OCI-LY3 (cell line): ENCODE results near the gene RETREG1.

Source experiments
- H2AFZ ChIP-seq: fragments of 200-600, 300-600 bp; shearing (Covaris generic); 2 replicates; pipeline ENCODE4 v1.6.0; 2014; ENCODE audit warnings: antibody characterized with exemption, low read depth, low read length
- H3K27ac ChIP-seq: fragments of 200-600, 300-600 bp; sonication (generic); 2 replicates; pipeline ENCODE4 v1.5.1; 2014; ENCODE audit warnings: mild to moderate bottlenecking, low read length, moderate library complexity, mixed read lengths
- H3K27me3 ChIP-seq: fragments of 200-600, 300-600 bp; sonication (generic); 2 replicates; pipeline ENCODE4 v1.6.1; 2014; ENCODE audit warnings: low read depth, low read length, mixed read lengths
- H3K36me3 ChIP-seq: fragments of 200-600, 300-600 bp; sonication (generic); replicated peaks from 2 replicates; pipeline ENCODE3; 2014; ENCODE audit warnings: low read depth, low read length, mixed read lengths
- H3K4me1 ChIP-seq: fragments of 300-600, 200-600 bp; sonication (generic); 2 replicates; pipeline ENCODE4 v1.6.1; 2014; ENCODE audit warnings: low read length, mixed read lengths
- H3K4me2 ChIP-seq: fragments of 200-600, 300-600 bp; sonication (generic); 2 replicates; pipeline ENCODE4 v1.6.1; 2014; ENCODE audit warnings: low read length, mixed read lengths
- H3K4me3 ChIP-seq: fragments of 300-600, 200-600 bp; sonication (generic); 2 replicates; pipeline ENCODE4 v1.5.1; 2014; ENCODE audit warnings: antibody characterized with exemption, mild to moderate bottlenecking, low read length, moderate library complexity
- H3K79me2 ChIP-seq: fragments of 300-600, 200-600 bp; shearing (Covaris generic); 2 replicates; pipeline ENCODE4 v1.6.1; 2014; ENCODE audit warnings: mild to moderate bottlenecking, low read length, mixed read lengths
- H3K9ac ChIP-seq: fragments of 300-600, 200-600 bp; shearing (Covaris generic); 2 replicates; pipeline ENCODE4 v1.6.0; 2014; ENCODE audit warnings: mild to moderate bottlenecking, low read length, moderate library complexity
- H3K9me3 ChIP-seq: fragments of 200-600, 300-600 bp; shearing (Covaris generic); 2 replicates; pipeline ENCODE4 v1.6.1; 2014; ENCODE audit warnings: low read length, mixed read lengths; ENCODE audit not compliant: insufficient read depth
- H4K20me1 ChIP-seq: fragments of 200-600, 300-600 bp; sonication (generic); 2 replicates; pipeline ENCODE4 v1.6.1; 2016; ENCODE audit warnings: low read length, mixed read lengths; ENCODE audit not compliant: insufficient read depth
- EZH2phosphoT487 ChIP-seq: fragments of 200-600 bp; shearing (Covaris generic); IDR thresholded peaks from 2 replicates; pipeline ENCODE4 v1.6.1; 2018; ENCODE audit warnings: antibody characterized with exemption, mixed run types, low read depth
- TF ChIP-seq, protein P1 (sequence below): fragments of 200-600, 300-600 bp; sonication (generic); IDR thresholded peaks from 2 replicates; pipeline ENCODE4 v1.5.1; 2014; ENCODE audit warnings: antibody characterized with exemption, low read length, low read depth

The RETREG1 gene

DNA sequence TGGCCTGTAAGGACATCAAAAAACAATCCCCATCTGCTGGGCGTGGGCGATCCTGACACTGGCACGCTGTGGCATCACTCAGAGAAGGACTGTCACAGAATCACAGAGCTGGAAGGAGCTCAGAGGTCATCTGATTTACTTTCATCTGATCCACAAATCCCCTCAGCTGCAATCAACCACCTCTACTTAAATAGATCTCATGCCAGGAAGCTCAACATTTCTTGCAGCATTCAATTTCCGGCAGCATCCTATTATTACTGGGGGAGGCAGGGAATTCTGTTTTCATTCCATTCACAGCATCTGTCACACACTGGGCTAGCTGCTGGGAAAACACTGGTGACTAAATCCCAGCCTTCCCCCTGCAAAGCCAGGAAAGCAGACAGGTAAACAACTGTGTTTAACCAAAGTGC, 38.3 kb downstream of the RETREG1 start:
- Histone ChIP-seq H3K4me2 (no peak overlapping the region), H3K4me1 (peaks cover 35% of the 10 kb centered on the region), H3K27ac (no peak overlapping the region), H3K27me3 (no peaks in the 10 kb centered on the region), H3K4me3 (no peak overlapping the region), H3K79me2 (no peaks in the 10 kb centered on the region), H3K9ac (no peak overlapping the region), H2AFZ (no peak overlapping the region), H3K36me3 (peaks cover 4% of the 10 kb centered on the region), H3K9me3 (no peaks in the 10 kb centered on the region), H4K20me1 (no peaks in the 10 kb centered on the region)
- TF ChIP-seq, protein P1, sequence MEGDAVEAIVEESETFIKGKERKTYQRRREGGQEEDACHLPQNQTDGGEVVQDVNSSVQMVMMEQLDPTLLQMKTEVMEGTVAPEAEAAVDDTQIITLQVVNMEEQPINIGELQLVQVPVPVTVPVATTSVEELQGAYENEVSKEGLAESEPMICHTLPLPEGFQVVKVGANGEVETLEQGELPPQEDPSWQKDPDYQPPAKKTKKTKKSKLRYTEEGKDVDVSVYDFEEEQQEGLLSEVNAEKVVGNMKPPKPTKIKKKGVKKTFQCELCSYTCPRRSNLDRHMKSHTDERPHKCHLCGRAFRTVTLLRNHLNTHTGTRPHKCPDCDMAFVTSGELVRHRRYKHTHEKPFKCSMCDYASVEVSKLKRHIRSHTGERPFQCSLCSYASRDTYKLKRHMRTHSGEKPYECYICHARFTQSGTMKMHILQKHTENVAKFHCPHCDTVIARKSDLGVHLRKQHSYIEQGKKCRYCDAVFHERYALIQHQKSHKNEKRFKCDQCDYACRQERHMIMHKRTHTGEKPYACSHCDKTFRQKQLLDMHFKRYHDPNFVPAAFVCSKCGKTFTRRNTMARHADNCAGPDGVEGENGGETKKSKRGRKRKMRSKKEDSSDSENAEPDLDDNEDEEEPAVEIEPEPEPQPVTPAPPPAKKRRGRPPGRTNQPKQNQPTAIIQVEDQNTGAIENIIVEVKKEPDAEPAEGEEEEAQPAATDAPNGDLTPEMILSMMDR = no peak
- no peak for TF ChIP-seq EZH2phosphoT487

DNA sequence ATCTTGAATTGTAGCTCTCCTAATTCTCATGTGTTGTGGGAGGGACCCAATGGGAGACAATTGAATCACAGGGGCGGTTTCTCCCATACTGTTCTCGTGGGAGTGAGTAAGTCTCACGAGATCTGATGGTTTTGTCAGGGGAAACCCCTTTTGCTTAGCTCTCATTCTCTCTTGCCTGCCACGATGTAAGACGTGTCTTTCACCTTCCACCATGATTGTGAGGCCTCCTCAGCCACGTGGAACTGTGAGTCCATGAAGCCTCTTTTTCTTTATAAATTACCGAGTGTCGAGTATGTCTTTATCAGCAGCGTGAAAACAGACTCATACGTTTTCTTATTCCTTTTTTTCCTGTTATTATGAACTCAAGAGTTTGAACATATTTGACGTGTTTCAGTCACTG, 39.1 kb downstream of the RETREG1 start:
- H3K4me1 ChIP-seq = peaks cover 30% of the 10 kb centered on the region
- TF ChIP-seq, protein P1 = no peak
- TF ChIP-seq EZH2phosphoT487 = no peak
- peak overlapping the region; percentile 31; the same call in 1 of the 2 replicates for H3K4me3 ChIP-seq
- no peaks in the 10 kb centered on the region for H3K27me3 ChIP-seq
- H3K4me2 ChIP-seq = peak overlapping the region; percentile 48
- no peaks in the 10 kb centered on the region for H3K9me3 ChIP-seq
- H2AFZ ChIP-seq = no peak overlapping the region
- H3K79me2 ChIP-seq = no peaks in the 10 kb centered on the region
- H3K27ac ChIP-seq = peak overlapping the region; percentile 64
- H3K36me3 ChIP-seq = peaks cover 4% of the 10 kb centered on the region
- no peaks in the 10 kb centered on the region for H4K20me1 ChIP-seq
- no peak overlapping the region for H3K9ac ChIP-seq

DNA sequence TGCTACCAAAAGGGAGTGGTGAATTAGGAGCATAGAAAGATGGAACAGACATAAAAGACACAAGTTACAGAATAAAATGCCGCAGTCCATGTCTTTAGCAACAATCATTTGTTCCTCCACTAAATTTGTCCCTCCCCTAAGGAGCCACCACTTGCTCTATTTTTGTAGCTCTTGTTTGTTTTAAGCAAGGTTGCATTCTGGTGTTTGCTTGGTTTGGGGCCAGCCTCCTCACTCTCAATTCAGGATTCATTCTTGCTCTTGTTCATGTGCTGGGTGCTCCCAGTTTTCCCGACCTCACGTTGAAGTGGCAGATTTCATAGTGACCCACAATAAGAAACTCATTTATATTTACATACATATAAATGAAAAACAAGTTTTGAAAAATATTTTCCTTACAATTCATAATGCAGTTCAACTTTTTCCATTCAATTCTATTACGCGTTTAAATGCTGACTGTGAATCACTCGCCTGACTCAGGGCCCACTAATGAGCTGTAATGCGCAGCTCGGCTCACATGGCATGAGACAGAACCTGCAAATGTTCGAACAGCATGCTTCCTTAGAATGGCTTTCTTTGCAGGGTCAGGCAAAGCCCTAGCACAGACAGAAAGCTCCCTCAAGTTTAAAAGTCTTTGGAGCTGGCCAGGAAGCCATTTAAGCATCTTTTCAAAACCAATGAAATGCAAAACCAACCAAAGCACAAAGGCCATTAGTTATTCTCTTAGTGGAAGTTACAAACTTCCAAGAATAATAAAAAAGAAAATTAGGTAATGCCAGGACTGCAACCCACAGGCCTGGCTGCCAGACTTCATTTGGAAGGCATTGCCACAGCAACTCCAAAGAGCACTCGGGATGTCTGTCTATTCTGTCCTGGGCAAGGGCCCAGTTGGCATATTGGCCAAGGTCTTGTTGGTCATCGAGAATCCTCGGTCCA, 41.7 kb downstream of the RETREG1 start:
- no peak overlapping the region for H3K4me2 ChIP-seq
- no peak overlapping the region for H3K27ac ChIP-seq
- H3K4me3 ChIP-seq = no peak overlapping the region
- peaks cover 4% of the 10 kb centered on the region for H3K36me3 ChIP-seq
- no peak for TF ChIP-seq EZH2phosphoT487
- TF ChIP-seq, protein P1 = no peak
- H3K4me1 ChIP-seq = peaks cover 35% of the 10 kb centered on the region
- no peaks in the 10 kb centered on the region for H3K79me2 ChIP-seq
- no peaks in the 10 kb centered on the region for H3K27me3 ChIP-seq
- no peak overlapping the region for H3K9ac ChIP-seq
- no peaks in the 10 kb centered on the region for H4K20me1 ChIP-seq
- H3K9me3 ChIP-seq = no peaks in the 10 kb centered on the region
- H2AFZ ChIP-seq = no peak overlapping the region

DNA sequence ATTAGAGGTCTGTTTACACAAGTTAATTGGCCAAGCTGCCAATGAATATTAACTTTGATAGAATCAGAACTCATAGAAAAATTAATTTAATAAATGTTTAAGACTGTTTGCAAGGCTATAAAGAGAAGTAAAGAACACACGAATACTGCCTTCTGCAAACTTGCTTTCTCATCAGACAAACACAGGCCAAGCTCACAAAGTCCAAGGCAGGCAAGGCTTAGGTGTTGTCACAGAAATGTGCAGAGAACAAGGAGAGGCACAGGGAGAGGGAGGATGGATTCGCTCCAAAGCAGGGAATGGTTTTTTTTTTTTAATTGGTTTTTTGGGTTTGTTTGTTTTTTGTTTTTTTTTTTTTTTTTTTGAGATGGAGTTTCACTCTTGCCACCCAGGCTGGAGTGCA, 43.4 kb downstream of the RETREG1 start:
- Histone ChIP-seq H3K27ac (no peak overlapping the region), H3K9ac (no peak overlapping the region)

More for the DNA sequence above, 43.4 kb downstream of the RETREG1 start:
- Histone ChIP-seq H3K9me3 (no peaks in the 10 kb centered on the region), H3K27me3 (no peaks in the 10 kb centered on the region), H3K79me2 (no peaks in the 10 kb centered on the region), H3K4me1 (peaks cover 35% of the 10 kb centered on the region), H4K20me1 (no peaks in the 10 kb centered on the region), H3K4me2 (no peak overlapping the region), H3K4me3 (no peak overlapping the region), H2AFZ (no peak overlapping the region), H3K36me3 (peaks cover 4% of the 10 kb centered on the region)
- TF ChIP-seq, protein P1 = no peak
- TF ChIP-seq EZH2phosphoT487 = no peak
